Measurements from ENCODE around the gene HNRNPLL.
"Not testable (repeated sequence)": the region's sequence is repeated elsewhere in the genome, so short reads cannot be mapped to it uniquely, and the experiment has no call there.

Gene HNRNPLL

GRCh38 chr2:38551171-38551570 lies 51.6 kb downstream of the HNRNPLL start:
- no peak for DNase-seq

GRCh38 chr2:38549851-38550250 lies 52.9 kb downstream of the HNRNPLL start:
- no peak for DNase-seq

GRCh38 chr2:38549071-38549704 lies 53.5 kb downstream of the HNRNPLL start:
- no peak for DNase-seq

GRCh38 chr2:38547791-38548190 lies 54.9 kb downstream of the HNRNPLL start:
- no peak for DNase-seq

- DNase-seq, result no peak
These were observed 56.1 kb downstream of the HNRNPLL start for GRCh38 chr2:38546585-38546984.

GRCh38 chr2:38546064-38546463 lies 56.7 kb downstream of the HNRNPLL start:
- DNase-seq, result no peak

- not testable (repeated sequence) for DNase-seq
These were observed 60.5 kb downstream of the HNRNPLL start for GRCh38 chr2:38542248-38542631.

GRCh38 chr2:38540580-38541286 lies 62.0 kb downstream of the HNRNPLL start:
- DNase-seq, result no peak

GRCh38 chr2:38539086-38539485 lies 63.6 kb downstream of the HNRNPLL start:
- no peak for DNase-seq

- DNase-seq, result no peak
These were observed 64.7 kb downstream of the HNRNPLL start for GRCh38 chr2:38537937-38538525.

GRCh38 chr2:38537296-38537695 lies 65.4 kb downstream of the HNRNPLL start:
- DNase-seq, result not testable (repeated sequence)

- peak; percentile 87 to 93 for DNase-seq
These were observed 66.8 kb downstream of the HNRNPLL start for GRCh38 chr2:38535744-38536506.

GRCh38 chr2:38535404-38535743 lies 67.4 kb downstream of the HNRNPLL start:
- DNase-seq, result no peak

- no peak for DNase-seq
These were observed 67.9 kb downstream of the HNRNPLL start for GRCh38 chr2:38534746-38535403.

- no peak for DNase-seq
These were observed 68.8 kb downstream of the HNRNPLL start for GRCh38 chr2:38533757-38534545.

GRCh38 chr2:38533180-38533579 lies 69.5 kb downstream of the HNRNPLL start:
- DNase-seq, result no peak

GRCh38 chr2:38532366-38532765 lies 70.4 kb downstream of the HNRNPLL start:
- no peak for DNase-seq

- DNase-seq, result no peak
These were observed 73.5 kb downstream of the HNRNPLL start for GRCh38 chr2:38529208-38529607.

GRCh38 chr2:38528534-38528933 lies 74.2 kb downstream of the HNRNPLL start:
- DNase-seq, result no peak

GRCh38 chr2:38528008-38528442 lies 74.7 kb downstream of the HNRNPLL start:
- peak; percentile 53 to 54 for DNase-seq

GRCh38 chr2:38527338-38528007 lies 75.3 kb downstream of the HNRNPLL start:
- no peak for DNase-seq

GRCh38 chr2:38526195-38526594 lies 76.5 kb downstream of the HNRNPLL start:
- no peak for DNase-seq
